Astrocyte (in vitro differentiated cells and primary cell): Measurements from ENCODE around the gene TRPV5.

ENCODE experiments used
- CTCF ChIP-seq: IDR thresholded peaks from 2 replicates; pipeline ENCODE4 v1.5.1; 2011; ENCODE audit warnings: low read depth, mild to moderate bottlenecking, inconsistent platforms, low read length, moderate library complexity; ENCODE audit not compliant: insufficient read depth
- EZH2 ChIP-seq: IDR thresholded peaks from 2 replicates; pipeline ENCODE4 v1.6.1; 2012; ENCODE audit warnings: mild to moderate bottlenecking, low read length, inconsistent platforms; ENCODE audit not compliant: insufficient read depth

- TF ChIP-seq CTCF, result no peak
- no peak for TF ChIP-seq EZH2
Measured at GRCh38 chr7:142862351-142862750, 71.2 kb downstream of the TRPV5 start.
